Urothelium cell line (cell line): ENCODE data around the gene HOMER2.
"Not testable (repeated sequence)": the region's sequence is repeated elsewhere in the genome, so short reads cannot be mapped to it uniquely, and the experiment has no call there.

Source experiments
- DNase-seq: peaks from one replicate; pipeline ENCODE4 v3.0.0; 2011; ENCODE audit warnings: low spot score, mixed read lengths
- FAIRE-seq: peaks from 2 replicates; lab custom pipeline; 2011; peaks lifted over from hg19 to GRCh38; lab: Jason Lieb, UNC

HOMER2 gene

GRCh38 chr15:82865981-82866380 is 86.5 kb downstream of the HOMER2 start:
- DNase-seq, FAIRE-seq: not testable (repeated sequence)

- not testable (repeated sequence) for DNase-seq, FAIRE-seq
Observed at GRCh38 chr15:82865581-82865980, 86.9 kb downstream of the HOMER2 start.

- DNase-seq (no peak), FAIRE-seq (no peak)
Observed at GRCh38 chr15:82864967-82865366, 87.6 kb downstream of the HOMER2 start.

- DNase-seq = no peak
- FAIRE-seq = no peak
Observed at GRCh38 chr15:82862886-82863285, 89.6 kb downstream of the HOMER2 start.

GRCh38 chr15:82858932-82859331 is 93.6 kb downstream of the HOMER2 start:
- DNase-seq (no peak), FAIRE-seq (no peak)

- DNase-seq = no peak
- FAIRE-seq = no peak
Observed at GRCh38 chr15:82856397-82857170, 95.9 kb downstream of the HOMER2 start.

- DNase-seq = no peak
- FAIRE-seq = no peak
Observed at GRCh38 chr15:82855286-82856100, 97.0 kb downstream of the HOMER2 start.

- FAIRE-seq (no peak), DNase-seq (no peak)
Observed at GRCh38 chr15:82854554-82854953, 98.0 kb downstream of the HOMER2 start.

GRCh38 chr15:82852941-82853561 is 99.5 kb downstream of the HOMER2 start:
- DNase-seq = no peak
- no peak for FAIRE-seq

- FAIRE-seq (no peak), DNase-seq (no peak)
Observed at GRCh38 chr15:82851981-82852511, 100.5 kb downstream of the HOMER2 start.

GRCh38 chr15:82851306-82851850 is 101.1 kb downstream of the HOMER2 start:
- no peak for FAIRE-seq
- no peak for DNase-seq

GRCh38 chr15:82850731-82851130 is 101.8 kb downstream of the HOMER2 start:
- DNase-seq = no peak
- no peak for FAIRE-seq

- FAIRE-seq (no peak), DNase-seq (peak; percentile 23)
Observed at GRCh38 chr15:82849556-82850512, 102.7 kb downstream of the HOMER2 start.

- no peak for DNase-seq
- no peak for FAIRE-seq
Observed at GRCh38 chr15:82848241-82848993, 104.1 kb downstream of the HOMER2 start.

GRCh38 chr15:82847703-82848102 is 104.8 kb downstream of the HOMER2 start:
- FAIRE-seq (no peak), DNase-seq (no peak)

- FAIRE-seq (no peak), DNase-seq (no peak)
Observed at GRCh38 chr15:82846621-82847020, 105.9 kb downstream of the HOMER2 start.

- FAIRE-seq (no peak), DNase-seq (no peak)
Observed at GRCh38 chr15:82845686-82846085, 106.8 kb downstream of the HOMER2 start.

GRCh38 chr15:82843566-82843965 is 109.0 kb downstream of the HOMER2 start:
- DNase-seq (no peak), FAIRE-seq (no peak)

- DNase-seq (no peak), FAIRE-seq (no peak)
Observed at GRCh38 chr15:82840166-82840565, 112.4 kb downstream of the HOMER2 start.
